IMR-90 (cell line): ENCODE data around the gene MYO1G.

Experiments used
- BHLHE40 ChIP-seq: fragments of 150-350 bp; IDR thresholded peaks from 2 replicates; pipeline ENCODE4 v1.6.1; 2016; ENCODE audit warnings: mild to moderate bottlenecking, low read depth, low read length
- CHD1 ChIP-seq: IDR thresholded peaks from 2 replicates; pipeline ENCODE4 v1.6.1; 2012; ENCODE audit warnings: low read depth, low read length, improper control_type of control experiment
- CTCF ChIP-seq: conservative IDR thresholded peaks from 2 replicates; pipeline ENCODE4 v1.5.1; 2012; ENCODE audit warnings: mild to moderate bottlenecking, low read depth, low read length, improper control_type of control experiment
- ELK1 ChIP-seq: fragments of 150-350 bp; IDR thresholded peaks from 2 replicates; pipeline ENCODE4 v1.6.1; 2016; ENCODE audit warnings: low read depth, mild to moderate bottlenecking, low read length, moderate library complexity, borderline replicate concordance
- MAFK ChIP-seq: IDR thresholded peaks from 2 replicates; pipeline ENCODE4 v1.6.1; 2012; ENCODE audit warnings: low read depth, low read length, improper control_type of control experiment
- MAZ ChIP-seq: IDR thresholded peaks from 2 replicates; pipeline ENCODE4 v1.6.1; 2012; ENCODE audit warnings: low read depth, mild to moderate bottlenecking, low read length, improper control_type of control experiment, moderate library complexity, borderline replicate concordance
- MXI1 ChIP-seq: IDR thresholded peaks from 2 replicates; pipeline ENCODE4 v1.6.1; 2012; ENCODE audit warnings: low read depth, mild to moderate bottlenecking, low read length, moderate library complexity, borderline replicate concordance
- NFE2L2 ChIP-seq: fragments of 150-350 bp; IDR thresholded peaks from 2 replicates; pipeline ENCODE4 v1.6.1; 2016; ENCODE audit warnings: low read depth, mild to moderate bottlenecking, low read length
- POLR2A ChIP-seq: IDR thresholded peaks from 2 replicates; pipeline ENCODE4 v1.6.1; 2012; ENCODE audit warnings: mild to moderate bottlenecking, low read depth, low read length
- RAD21 ChIP-seq: IDR thresholded peaks from 2 replicates; pipeline ENCODE4 v1.6.1; 2012; ENCODE audit warnings: low read length, improper control_type of control experiment
- RCOR1 ChIP-seq: IDR thresholded peaks from 2 replicates; pipeline ENCODE4 v1.6.1; 2012; ENCODE audit warnings: mild to moderate bottlenecking, low read length, improper control_type of control experiment; ENCODE audit not compliant: insufficient replicate concordance
- RFX5 ChIP-seq: IDR thresholded peaks from 2 replicates; pipeline ENCODE4 v1.8.0; 2012; ENCODE audit warnings: low read depth, mild to moderate bottlenecking, low read length, moderate library complexity
- SMC3 ChIP-seq: fragments of 150-350 bp; IDR thresholded peaks from 2 replicates; pipeline ENCODE4 v1.6.1; 2016; ENCODE audit warnings: low read depth, mild to moderate bottlenecking, antibody characterized with exemption, low read length, moderate library complexity
- USF2 ChIP-seq: fragments of 150-350 bp; IDR thresholded peaks from 2 replicates; pipeline ENCODE4 v1.6.1; 2017; ENCODE audit warnings: mild to moderate bottlenecking, antibody characterized with exemption, low read length, low read depth

DNA sequence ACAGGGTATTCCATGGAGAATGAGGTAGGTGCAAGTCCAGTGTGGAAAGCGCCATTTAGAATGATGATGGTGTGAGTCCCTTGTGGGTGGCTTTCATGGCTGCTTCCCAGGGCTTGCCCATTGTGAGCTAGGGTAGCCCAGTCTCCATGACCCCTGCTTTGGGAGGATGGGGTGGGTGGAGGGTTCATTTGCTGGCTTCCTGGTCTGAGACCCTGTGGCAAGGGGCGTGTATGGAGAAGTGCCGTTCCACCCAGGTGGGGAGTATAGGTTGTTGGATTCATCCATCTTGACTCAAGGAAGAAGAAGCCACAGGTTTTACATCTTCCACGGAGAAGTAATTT, 48.9 kb upstream of the MYO1G start:
- TF ChIP-seq RCOR1 = no peak
- TF ChIP-seq POLR2A = no peak
- TF ChIP-seq CTCF = no peak
- TF ChIP-seq USF2 = no peak
- TF ChIP-seq NFE2L2 = no peak
- TF ChIP-seq RFX5 = no peak
- TF ChIP-seq MAFK = no peak
- no peak for TF ChIP-seq BHLHE40
- TF ChIP-seq MXI1 = no peak
- no peak for TF ChIP-seq ELK1
- TF ChIP-seq SMC3 = no peak
- TF ChIP-seq MAZ = no peak
- TF ChIP-seq CHD1 = no peak
- no peak for TF ChIP-seq RAD21
